ENCODE results near the gene ABHD11. TPM values are rescaled to one million over a fixed set of nuclear protein-coding genes. Genes with fewer than 3 reads are reported as not detected.

The ABHD11 gene
- total and polyA plus RNA-seq, 2 experiments from 2014 or later: 18.7 to 24.6 TPM

DNA sequence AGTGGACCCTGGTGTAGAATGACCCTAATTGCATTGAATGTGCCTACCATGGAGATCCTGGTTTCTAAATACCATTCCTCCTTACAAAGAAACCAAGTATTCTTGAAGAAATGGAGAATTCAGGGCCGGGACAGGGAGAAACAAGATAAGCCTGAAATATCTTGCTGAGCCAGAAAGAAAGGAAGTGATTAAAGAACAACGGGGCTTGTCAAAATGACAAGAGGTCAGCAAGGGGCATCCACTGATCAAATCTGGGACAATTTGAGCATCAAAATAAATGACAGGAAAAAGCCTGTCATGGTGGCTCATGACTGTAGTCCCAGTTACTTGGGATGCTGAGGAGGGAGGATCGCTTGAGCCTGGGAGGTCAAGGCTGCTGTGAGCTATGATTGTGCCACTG lies 8.1 kb downstream of the ABHD11 start (continued):
- no peak for TF ChIP-seq ETS1 (IDR thresholded peaks at IDR 0.05)
- TF ChIP-seq, protein P1, sequence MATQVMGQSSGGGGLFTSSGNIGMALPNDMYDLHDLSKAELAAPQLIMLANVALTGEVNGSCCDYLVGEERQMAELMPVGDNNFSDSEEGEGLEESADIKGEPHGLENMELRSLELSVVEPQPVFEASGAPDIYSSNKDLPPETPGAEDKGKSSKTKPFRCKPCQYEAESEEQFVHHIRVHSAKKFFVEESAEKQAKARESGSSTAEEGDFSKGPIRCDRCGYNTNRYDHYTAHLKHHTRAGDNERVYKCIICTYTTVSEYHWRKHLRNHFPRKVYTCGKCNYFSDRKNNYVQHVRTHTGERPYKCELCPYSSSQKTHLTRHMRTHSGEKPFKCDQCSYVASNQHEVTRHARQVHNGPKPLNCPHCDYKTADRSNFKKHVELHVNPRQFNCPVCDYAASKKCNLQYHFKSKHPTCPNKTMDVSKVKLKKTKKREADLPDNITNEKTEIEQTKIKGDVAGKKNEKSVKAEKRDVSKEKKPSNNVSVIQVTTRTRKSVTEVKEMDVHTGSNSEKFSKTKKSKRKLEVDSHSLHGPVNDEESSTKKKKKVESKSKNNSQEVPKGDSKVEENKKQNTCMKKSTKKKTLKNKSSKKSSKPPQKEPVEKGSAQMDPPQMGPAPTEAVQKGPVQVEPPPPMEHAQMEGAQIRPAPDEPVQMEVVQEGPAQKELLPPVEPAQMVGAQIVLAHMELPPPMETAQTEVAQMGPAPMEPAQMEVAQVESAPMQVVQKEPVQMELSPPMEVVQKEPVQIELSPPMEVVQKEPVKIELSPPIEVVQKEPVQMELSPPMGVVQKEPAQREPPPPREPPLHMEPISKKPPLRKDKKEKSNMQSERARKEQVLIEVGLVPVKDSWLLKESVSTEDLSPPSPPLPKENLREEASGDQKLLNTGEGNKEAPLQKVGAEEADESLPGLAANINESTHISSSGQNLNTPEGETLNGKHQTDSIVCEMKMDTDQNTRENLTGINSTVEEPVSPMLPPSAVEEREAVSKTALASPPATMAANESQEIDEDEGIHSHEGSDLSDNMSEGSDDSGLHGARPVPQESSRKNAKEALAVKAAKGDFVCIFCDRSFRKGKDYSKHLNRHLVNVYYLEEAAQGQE (IDR thresholded peaks at IDR 0.05; ENCODE audit: unreplicated experiment): no peak
- no peak for TF ChIP-seq JUNB (IDR thresholded peaks at IDR 0.05; ENCODE audit: unreplicated experiment)
- TF ChIP-seq POLR2AphosphoS5 (IDR thresholded peaks at IDR 0.05; ENCODE audit: low read depth): no peak
- no peak for TF ChIP-seq NANOG (IDR thresholded peaks at IDR 0.05; ENCODE audit: borderline replicate concordance)
- no peak for TF ChIP-seq STAT1 (IDR thresholded peaks at IDR 0.05; ENCODE audit: unreplicated experiment)
- no peak for TF ChIP-seq CTCF (conservative IDR thresholded peaks at IDR 0.05; ENCODE audit: low read depth in 2 of 2)
- no peak for TF ChIP-seq ZNF331 (CRISPR knock-in tag; IDR thresholded peaks at IDR 0.05; ENCODE audit: low read depth)
- TF ChIP-seq CREB1 (CRISPR knock-in tag; IDR thresholded peaks at IDR 0.05; ENCODE audit: low read depth): no peak

DNA sequence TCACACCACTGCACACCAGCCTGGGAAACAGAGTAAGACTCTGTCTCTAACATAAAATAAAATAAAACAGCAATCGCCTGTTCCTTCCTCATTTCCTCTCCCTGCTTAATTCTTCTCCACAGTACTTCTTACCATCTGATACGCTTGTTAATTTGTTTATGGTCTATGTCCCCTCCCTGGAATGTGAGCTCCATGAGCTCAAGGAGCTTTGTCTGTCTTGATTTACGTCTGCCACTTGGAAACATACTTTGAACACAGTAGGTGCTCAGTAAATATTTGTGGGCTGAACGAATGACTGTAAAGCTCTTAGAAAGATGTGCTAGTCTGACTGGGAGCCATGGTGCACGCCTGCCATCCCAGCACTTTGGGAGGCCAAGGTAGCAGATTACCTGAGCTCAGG lies 10.1 kb downstream of the ABHD11 start:
- Histone ChIP-seq H2AFZ (no peak overlapping the region), H3K4me3 (no peak overlapping the region), H3K27me3 (ENCODE audit: insufficient read depth) (no peaks in the 10 kb centered on the region), H3F3A (replicated peaks; ENCODE audit: low read depth) (0 out of 2 replicates have a peak, but pooled peaks cover 2% of the 10 kb centered on the region), H3K9me2 (ENCODE audit: insufficient read depth) (no peaks in the 10 kb centered on the region), H3K36me3 (ENCODE audit: insufficient read depth) (no peaks in the 10 kb centered on the region), H3K4me1 (ENCODE audit: insufficient read depth) (0 out of 2 replicates have a peak, but pooled peaks cover 7% of the 10 kb centered on the region), H3K79me2 (replicated peaks; ENCODE audit: insufficient read depth) (no peaks in the 10 kb centered on the region), H3K4me2 (no peak overlapping the region), H3K27ac (ENCODE audit: low read depth) (no peak overlapping the region), H4K20me1 (replicated peaks; ENCODE audit: insufficient read depth) (no peaks in the 10 kb centered on the region)
- H3K9me3 Mint-ChIP-seq: no peaks in the 10 kb centered on the region
- no peak overlapping the region for H3K4me3 Mint-ChIP-seq
- no peaks in the 10 kb centered on the region for H3K36me3 Mint-ChIP-seq (ENCODE audit: low read depth)
- H3K27me3 Mint-ChIP-seq (ENCODE audit: insufficient read depth, low read depth, poor library complexity): peaks cover 3% of the 10 kb centered on the region
- DNase-seq (ENCODE audit: low spot score): no peak
- H3K4me1 Mint-ChIP-seq: peaks cover 12% of the 10 kb centered on the region
- H3K27ac Mint-ChIP-seq: no peak overlapping the region
- no peak for ATAC-seq
- TF ChIP-seq ZNF331 (CRISPR knock-in tag; IDR thresholded peaks at IDR 0.05; ENCODE audit: low read depth) (no peak), NANOG (IDR thresholded peaks at IDR 0.05; ENCODE audit: borderline replicate concordance) (no peak), EZH2 (IDR thresholded peaks at IDR 0.05; ENCODE audit: low read depth, unreplicated experiment) (no peak), EZH2phosphoT487 (IDR thresholded peaks at IDR 0.05; ENCODE audit: unreplicated experiment) (no peak), ZNF114 (CRISPR knock-in tag; IDR thresholded peaks at IDR 0.05) (no peak), CTCF (conservative IDR thresholded peaks at IDR 0.05; ENCODE audit: low read depth in 2 of 2) (no peak), CREB1 (CRISPR knock-in tag; IDR thresholded peaks at IDR 0.05; ENCODE audit: low read depth) (no peak), POLR2AphosphoS5 (IDR thresholded peaks at IDR 0.05; ENCODE audit: low read depth) (no peak)
- TF ChIP-seq, protein P1 (IDR thresholded peaks at IDR 0.05; ENCODE audit: unreplicated experiment): no peak

Data from GM23338 (cell line).